ENCODE results near the gene GPR179. TPM values are rescaled to one million over a fixed set of nuclear protein-coding genes. Genes with fewer than 3 reads are reported as not detected.
A peak's percentile ranks its signal among the peaks of the same experiment; 100 is the strongest.

GPR179 gene
- polyA plus RNA-seq, 2 of the 4 experiments (the other 2 are of a cell fraction), result 0.04 to 0.08 TPM

- 3% methylated on average over 20 of the region's 72 CpGs for WGBS (ENCODE audit: missing lambda C conversion rate)
- peak in 1 of 2 experiments; percentile 29 for DNase-seq (ENCODE audit: low read depth in 1 of 2, low spot score in 1 of 2)
Measured at GRCh38 chr17:38352245-38353085, 8.7 kb upstream of the GPR179 start.

GRCh38 chr17:38351412-38352222 is 7.9 kb upstream of the GPR179 start, which contains the start of gene SOCS7:
Gene SOCS7 (plus strand): TSS chr17:38351844. CDS start chr17:38352053, 209 bp downstream.
- H3K4me1 ChIP-seq, result peaks cover 24% of the 10 kb centered on the region
- FAIRE-seq (no peak), DNase-seq (ENCODE audit: low read depth in 1 of 2, low spot score in 1 of 2) (peak; percentile 89 to 97), ATAC-seq (peak; percentile 90 to 93)
- ChIA-PET POLR2A (interaction anchor here (0.7 to 1.8 kb wide), 11 partner anchors 9 to 613 kb away, joined by 3 to 8 read pairs (median 3); no protein-coding TSS in a partner anchor), CTCF (interaction anchor here (1.7 to 27.2 kb wide), 8 partner anchors 13 to 140 kb away, joined by 4 to 675 read pairs (median 22); no protein-coding TSS in a partner anchor)
- peak within 1 kb of the TSS; percentile 96 to 99 for H3K27ac ChIP-seq
- H3K4me3 ChIP-seq, result peak within 1 kb of the TSS; percentile 95
- peak within 1 kb of the TSS; percentile 75 for H3K4me2 ChIP-seq
- WGBS (ENCODE audit: missing lambda C conversion rate), result 2% methylated on average over 30 of the region's 84 CpGs
- H3K9me3 ChIP-seq, result no peaks in the 10 kb centered on the region
- TF ChIP-seq GATA3 (IDR thresholded peaks at IDR 0.05; ENCODE audit: borderline replicate concordance), result no peak
- no peak for TF ChIP-seq ELK1 (IDR thresholded peaks at IDR 0.05; ENCODE audit: low read depth, low read length)
- TF ChIP-seq EHMT2 (IDR thresholded peaks at IDR 0.05; ENCODE audit: low read depth), result no peak
- TF ChIP-seq RFX5 (IDR thresholded peaks at IDR 0.05), result peak; percentile 82
- no peak for TF ChIP-seq ZNF302 (CRISPR knock-in tag; IDR thresholded peaks at IDR 0.05)
- TF ChIP-seq HMGXB4 (CRISPR knock-in tag; IDR thresholded peaks at IDR 0.05; ENCODE audit: borderline replicate concordance), result no peak
- TF ChIP-seq HEYL (CRISPR knock-in tag; IDR thresholded peaks at IDR 0.05), result no peak
- TF ChIP-seq REST (IDR thresholded peaks at IDR 0.05), result peak; percentile 86
- TF ChIP-seq RARB (CRISPR knock-in tag; IDR thresholded peaks at IDR 0.05), result no peak
- TF ChIP-seq MAX (IDR thresholded peaks at IDR 0.05), result peak; percentile 83
- no peak for TF ChIP-seq NR3C1 (IDR thresholded peaks at IDR 0.05)
- peak; percentile 88 for TF ChIP-seq BCL3 (IDR thresholded peaks at IDR 0.05)
- TF ChIP-seq CHD4 (IDR thresholded peaks at IDR 0.05; ENCODE audit: borderline replicate concordance), result no peak
- TF ChIP-seq KDM1A (IDR thresholded peaks at IDR 0.05; ENCODE audit: low read depth), result peak; percentile 86
- no peak for TF ChIP-seq USF2 (IDR thresholded peaks at IDR 0.05)
- peak; percentile 90 for TF ChIP-seq MYC (IDR thresholded peaks at IDR 0.05; ENCODE audit: borderline replicate concordance, low read length)
- no peak for TF ChIP-seq CBX8 (IDR thresholded peaks at IDR 0.05)
- TF ChIP-seq BHLHE40 (IDR thresholded peaks at IDR 0.05; ENCODE audit: low read depth, low read length), result no peak
- no peak for TF ChIP-seq POLR2AphosphoS2 (conservative IDR thresholded peaks at IDR 0.05; ENCODE audit: low read length)
- TF ChIP-seq FOSL2 (IDR thresholded peaks at IDR 0.05), result no peak
- peak; percentile 54 for TF ChIP-seq FOSL2 (CRISPR knock-in tag; IDR thresholded peaks at IDR 0.05)
- no peak for TF ChIP-seq SREBF2 (IDR thresholded peaks at IDR 0.05)
- no peak for TF ChIP-seq CHD2 (IDR thresholded peaks at IDR 0.05; ENCODE audit: low read length, partially characterized antibody)
- no peak for TF ChIP-seq KDM5A (IDR thresholded peaks at IDR 0.05)

More at GRCh38 chr17:38352245-38353085, 8.7 kb upstream of the GPR179 start:
- Histone ChIP-seq H3K4me2 (peak overlapping the region; percentile 75), H3K4me3 (peak overlapping the region; percentile 95), H3K27ac (peak overlapping the region; percentile 96 to 99), H3K4me1 (peaks cover 26% of the 10 kb centered on the region), H3K9me3 (no peaks in the 10 kb centered on the region)
- TF ChIP-seq PHF8 (IDR thresholded peaks at IDR 0.05; ENCODE audit: borderline replicate concordance, low read depth) (peak; percentile 30; the same call in 1 of the 2 replicates), POLR2A (IDR thresholded peaks at IDR 0.05; ENCODE audit: low read length) (no peak)
- ChIA-PET CTCF (interaction anchor here (1.4 to 27.2 kb wide), 8 partner anchors 8 to 139 kb away, joined by 4 to 675 read pairs (median 9); partner anchors contain the start of gene GPR179), POLR2A (interaction anchor here (0.7 to 1.8 kb wide), 5 partner anchors 13 to 62 kb away, joined by 3 to 8 read pairs (median 7); no protein-coding TSS in a partner anchor)
- no peak for FAIRE-seq
- ATAC-seq, result peak; percentile 15 to 16; a peak in 5 of 6 replicates
